NCI-H510A treated with DMSO at 0.1 percent for 48 hours (cell line): ENCODE results near the gene MYCBP.
"Not testable (repeated sequence)": the region's sequence is repeated elsewhere in the genome, so short reads cannot be mapped to it uniquely, and the experiment has no call there.

Experiments used
- DNase-seq: peaks from one replicate; lab custom pipeline; 2025; lab: John Stamatoyannopoulos, UW

Gene MYCBP

GRCh38 chr1:38867208-38867607 is 5.9 kb downstream of the MYCBP start:
- no peak for DNase-seq

GRCh38 chr1:38865112-38865715 is 7.9 kb downstream of the MYCBP start:
- no peak for DNase-seq

- DNase-seq = peak; percentile 100
These were observed 12.7 kb downstream of the MYCBP start for GRCh38 chr1:38860454-38860795.

- DNase-seq = peak; percentile 100
These were observed 13.3 kb downstream of the MYCBP start, which contains the start of gene RRAGC for GRCh38 chr1:38859561-38860453. Gene RRAGC, minus strand, starts transcription at chr1:38859772. Its CDS starts 126 bp downstream, at chr1:38859646.

GRCh38 chr1:38858833-38859560 is 14.2 kb downstream of the MYCBP start:
- peak; percentile 99 for DNase-seq

GRCh38 chr1:38852780-38853179 is 20.4 kb downstream of the MYCBP start:
- DNase-seq = peak; percentile 81

GRCh38 chr1:38848071-38848470 is 25.1 kb downstream of the MYCBP start:
- no peak for DNase-seq

GRCh38 chr1:38846210-38846609 is 26.9 kb downstream of the MYCBP start:
- no peak for DNase-seq

- not testable (repeated sequence) for DNase-seq
These were observed 28.1 kb downstream of the MYCBP start for GRCh38 chr1:38845088-38845487.

GRCh38 chr1:38840281-38840680 is 32.9 kb downstream of the MYCBP start:
- no peak for DNase-seq

- no peak for DNase-seq
These were observed 33.8 kb downstream of the MYCBP start for GRCh38 chr1:38839363-38839762.

GRCh38 chr1:38836316-38836715 is 36.8 kb downstream of the MYCBP start:
- not testable (repeated sequence) for DNase-seq

GRCh38 chr1:38834937-38835827 is 38.0 kb downstream of the MYCBP start:
- peak; percentile 100 for DNase-seq

GRCh38 chr1:38834221-38834782 is 38.8 kb downstream of the MYCBP start:
- DNase-seq = no peak

- DNase-seq = no peak
These were observed 40.0 kb downstream of the MYCBP start for GRCh38 chr1:38833146-38833545.

- no peak for DNase-seq
These were observed 40.8 kb downstream of the MYCBP start for GRCh38 chr1:38832370-38832734.

GRCh38 chr1:38831731-38832369 is 41.3 kb downstream of the MYCBP start:
- DNase-seq = no peak

GRCh38 chr1:38829368-38829767 is 43.8 kb downstream of the MYCBP start:
- no peak for DNase-seq

- DNase-seq = no peak
These were observed 45.8 kb downstream of the MYCBP start for GRCh38 chr1:38827318-38827717.

GRCh38 chr1:38826886-38827285 is 46.3 kb downstream of the MYCBP start:
- DNase-seq = no peak

GRCh38 chr1:38826262-38826661 is 46.9 kb downstream of the MYCBP start:
- DNase-seq = no peak
